Urothelium cell line (cell line): ENCODE measurements around the gene DLG5.

Experiments
- DNase-seq: peaks from one replicate; pipeline ENCODE4 v3.0.0; 2011; ENCODE audit warnings: low spot score, mixed read lengths
- FAIRE-seq: peaks from 2 replicates; lab custom pipeline; 2011; peaks lifted over from hg19 to GRCh38; lab: Jason Lieb, UNC

Gene DLG5

DNA sequence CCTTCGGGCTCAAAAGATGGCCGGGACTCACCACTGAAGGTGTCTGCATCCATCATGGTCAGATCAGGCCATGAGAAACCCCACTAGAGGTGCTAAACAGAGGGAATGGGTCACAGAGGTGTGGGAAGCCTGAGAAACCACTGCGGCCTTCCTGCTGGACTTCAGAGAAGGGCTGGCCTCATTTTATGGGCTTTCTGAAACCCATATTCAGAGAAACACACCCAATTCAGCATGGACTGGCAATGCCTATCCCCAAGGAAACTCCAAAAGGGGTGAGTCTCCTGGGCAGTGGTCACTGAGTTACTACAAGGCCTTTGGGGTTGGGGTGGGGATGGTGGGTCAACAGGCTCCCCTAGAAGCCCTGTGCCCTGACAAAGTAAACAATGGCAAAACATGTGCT, 58.0 kb downstream of the DLG5 start:
- FAIRE-seq (no peak), DNase-seq (no peak)

DNA sequence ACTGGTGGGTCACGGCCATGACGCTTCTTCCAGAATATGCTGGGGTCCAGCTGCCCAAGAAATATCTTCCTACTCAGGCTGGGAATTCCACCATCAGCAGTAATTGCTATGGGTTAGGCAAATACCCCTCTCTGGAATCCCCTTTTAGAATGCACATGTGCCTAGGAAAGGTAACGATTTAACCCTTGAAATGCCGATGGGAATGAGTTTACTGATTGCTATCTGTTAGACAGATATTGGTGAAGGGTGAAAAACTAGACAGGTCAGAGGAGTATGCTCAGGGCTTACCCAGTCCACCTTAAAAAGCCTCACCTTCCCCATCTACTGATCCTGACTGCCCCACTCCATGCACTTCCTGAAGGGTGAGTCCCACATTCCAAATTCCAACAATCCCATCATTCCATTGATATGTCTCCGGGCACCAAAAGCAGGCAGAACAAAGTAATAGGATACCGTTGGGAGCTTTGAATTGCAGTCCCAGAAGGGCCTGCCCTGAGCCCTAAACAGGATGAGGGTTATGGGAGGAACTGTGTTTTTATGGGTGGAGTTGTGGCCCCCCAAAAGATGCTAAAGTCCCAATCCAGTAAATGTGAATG, 59.3 kb downstream of the DLG5 start:
- FAIRE-seq (no peak), DNase-seq (no peak)

DNA sequence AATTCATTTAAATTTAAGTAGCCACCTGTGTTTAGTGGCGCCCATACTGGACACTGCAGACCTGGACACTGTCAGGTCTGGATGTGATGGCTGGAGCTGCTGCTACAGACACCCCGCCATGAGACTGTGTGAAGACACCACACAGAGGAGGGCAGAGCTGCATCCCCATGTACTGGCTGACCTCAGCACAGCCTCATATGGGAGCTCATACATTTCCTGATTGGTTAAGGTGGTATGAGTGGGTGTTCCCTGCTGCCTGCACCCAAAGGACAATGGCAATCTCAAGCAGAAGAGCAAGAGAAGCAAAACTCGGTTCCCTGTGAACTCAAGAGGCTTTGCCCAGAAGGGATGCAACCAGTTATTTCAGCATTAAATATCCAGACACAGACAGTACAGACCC, 60.0 kb downstream of the DLG5 start:
- FAIRE-seq (no peak), DNase-seq (no peak)

DNA sequence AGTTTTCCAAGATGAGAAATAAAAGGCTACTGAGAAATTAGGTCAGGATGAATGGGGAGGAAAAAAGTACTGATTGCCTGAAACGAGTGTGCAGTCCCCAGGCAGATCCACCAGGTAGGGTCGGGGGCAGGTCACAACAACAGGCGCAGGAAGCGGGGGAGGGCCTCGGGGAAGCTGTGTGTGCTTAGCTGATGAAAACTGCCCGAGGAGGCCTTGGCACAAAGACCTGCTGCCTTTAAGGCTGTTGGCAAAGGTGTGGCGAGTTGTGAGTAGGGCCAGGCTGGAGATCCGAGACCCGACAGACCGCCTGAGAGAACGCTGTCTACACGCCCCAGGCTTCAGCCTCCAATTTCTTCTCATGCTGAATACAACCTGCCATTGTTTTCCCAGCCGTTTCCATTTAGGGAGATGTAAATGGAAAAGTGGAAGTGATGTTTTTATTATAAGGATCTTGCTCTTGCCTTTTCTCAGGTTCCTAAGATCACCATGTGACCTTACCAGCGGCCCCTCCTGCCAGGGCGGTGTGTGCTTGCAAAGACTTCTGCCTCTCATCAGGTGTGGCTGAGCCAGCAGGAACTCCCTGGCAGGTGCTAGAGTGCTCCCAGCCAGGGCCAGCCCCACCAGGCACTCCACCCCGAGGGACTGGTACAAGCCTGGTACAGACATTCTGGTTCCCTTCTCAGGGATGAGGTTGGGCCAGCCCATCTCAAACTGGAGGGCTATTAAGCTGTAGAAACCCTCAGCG, 60.8 kb downstream of the DLG5 start:
- FAIRE-seq (no peak), DNase-seq (no peak)

DNA sequence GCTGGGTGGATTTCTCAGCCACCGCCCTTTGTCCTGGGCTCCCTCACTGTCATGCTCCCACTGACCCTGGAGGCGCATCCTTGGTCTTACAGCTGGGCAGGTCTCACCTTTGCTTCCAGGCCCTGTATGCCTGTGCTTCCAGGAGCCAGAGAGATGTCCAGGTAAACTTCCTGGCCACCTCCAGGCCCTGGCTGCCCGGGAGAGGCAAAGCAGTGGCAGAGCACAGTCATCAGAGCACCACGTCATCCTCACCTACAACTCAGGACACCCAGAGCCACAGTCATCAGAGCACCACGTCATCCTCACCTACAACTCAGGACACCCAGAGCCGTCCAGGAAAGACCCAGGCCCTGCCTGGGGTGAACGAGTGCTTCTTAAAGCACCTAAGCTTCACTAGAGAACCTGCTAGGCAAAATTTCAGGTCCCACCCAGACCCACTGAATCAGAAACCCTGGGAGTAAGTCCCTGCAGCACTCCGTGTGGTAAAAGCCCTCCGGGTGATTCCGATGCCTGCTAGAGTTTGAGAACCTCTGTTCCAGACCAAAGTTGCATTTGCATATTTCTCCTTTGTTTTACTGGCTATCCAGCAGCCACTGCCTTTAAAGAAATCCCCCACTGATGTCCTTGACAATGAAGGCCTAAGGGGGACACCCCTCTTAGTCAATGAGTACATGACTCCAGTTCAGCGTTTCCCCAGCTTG, 62.3 kb downstream of the DLG5 start:
- DNase-seq = no peak
- no peak for FAIRE-seq

DNA sequence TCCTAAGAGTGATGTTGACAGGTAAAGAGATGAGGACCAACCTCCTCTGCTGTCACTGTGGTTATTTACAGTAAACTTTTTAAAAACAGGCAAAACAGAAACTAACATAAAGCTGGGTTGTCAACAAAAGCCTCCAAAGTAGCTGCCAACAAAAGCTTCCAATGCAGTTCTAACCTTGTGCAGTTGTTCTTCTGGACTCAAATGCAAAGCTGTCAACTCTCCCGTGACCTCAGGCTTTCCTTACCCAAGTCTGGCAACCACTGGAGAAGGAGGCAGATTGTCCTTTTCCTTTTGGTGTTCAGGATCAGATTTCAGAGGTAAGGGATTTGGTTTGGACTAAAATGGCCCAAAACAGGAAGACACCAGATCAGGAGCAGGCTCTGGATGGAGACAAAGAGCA, 63.1 kb downstream of the DLG5 start:
- FAIRE-seq (no peak), DNase-seq (no peak)

DNA sequence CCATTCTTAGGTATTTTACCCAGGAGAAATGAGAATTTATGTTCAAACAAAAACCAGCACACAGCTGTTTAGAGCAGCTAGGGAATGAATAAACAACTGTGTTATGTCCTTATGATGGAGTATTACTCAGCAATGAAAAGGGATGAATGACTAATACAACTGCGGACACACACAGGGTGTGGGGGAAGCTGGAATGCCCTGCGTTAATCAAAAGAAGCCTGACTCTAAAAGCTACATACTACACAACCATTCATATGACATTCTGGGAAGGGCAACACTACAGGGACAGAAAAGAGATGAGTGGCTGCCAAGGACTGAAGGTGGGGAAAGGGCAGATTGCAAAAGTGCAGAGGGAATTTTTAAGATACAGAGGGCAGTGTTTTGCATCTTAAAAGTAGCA, 64.0 kb downstream of the DLG5 start:
- DNase-seq = no peak
- FAIRE-seq = no peak

DNA sequence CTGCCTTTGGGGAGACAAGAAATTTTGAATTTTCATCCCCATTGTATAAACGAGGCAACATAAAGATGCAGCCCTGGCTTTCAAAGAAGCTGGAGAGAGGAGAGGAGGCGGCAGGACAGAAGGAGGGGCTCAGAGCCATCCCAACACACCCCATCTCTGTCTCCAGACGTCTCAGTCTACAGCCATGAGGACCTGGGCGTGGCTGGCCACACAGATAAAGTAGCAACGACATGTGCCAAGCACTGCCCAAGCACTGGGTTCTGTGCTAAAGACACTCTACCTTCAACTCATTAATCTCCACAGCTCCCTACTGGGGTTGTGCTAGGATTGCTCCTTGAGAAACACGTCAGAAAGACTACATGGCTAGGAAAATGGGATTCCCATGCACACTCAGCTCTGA, 65.2 kb downstream of the DLG5 start:
- FAIRE-seq (no peak), DNase-seq (no peak)

DNA sequence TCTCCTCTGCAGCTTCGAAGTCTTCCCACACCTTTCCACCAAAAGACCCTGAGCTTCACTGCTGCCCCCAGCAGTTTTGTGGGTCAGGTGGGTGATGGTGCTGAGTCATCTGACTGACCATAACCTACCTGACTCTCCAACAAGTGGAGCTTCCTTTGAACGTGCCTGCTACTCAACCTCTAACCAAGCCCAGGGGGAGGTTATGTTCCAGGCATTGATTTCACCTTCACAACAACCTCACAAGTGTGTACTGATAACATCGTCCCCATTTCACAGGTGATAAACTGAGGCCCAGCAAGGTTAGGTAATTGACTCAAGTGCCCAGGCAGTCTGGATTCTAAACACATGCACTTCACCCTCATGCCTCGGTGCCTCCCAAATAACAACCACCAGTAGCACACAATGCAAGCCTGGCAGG, 66.7 kb downstream of the DLG5 start:
- FAIRE-seq (no peak), DNase-seq (no peak)

DNA sequence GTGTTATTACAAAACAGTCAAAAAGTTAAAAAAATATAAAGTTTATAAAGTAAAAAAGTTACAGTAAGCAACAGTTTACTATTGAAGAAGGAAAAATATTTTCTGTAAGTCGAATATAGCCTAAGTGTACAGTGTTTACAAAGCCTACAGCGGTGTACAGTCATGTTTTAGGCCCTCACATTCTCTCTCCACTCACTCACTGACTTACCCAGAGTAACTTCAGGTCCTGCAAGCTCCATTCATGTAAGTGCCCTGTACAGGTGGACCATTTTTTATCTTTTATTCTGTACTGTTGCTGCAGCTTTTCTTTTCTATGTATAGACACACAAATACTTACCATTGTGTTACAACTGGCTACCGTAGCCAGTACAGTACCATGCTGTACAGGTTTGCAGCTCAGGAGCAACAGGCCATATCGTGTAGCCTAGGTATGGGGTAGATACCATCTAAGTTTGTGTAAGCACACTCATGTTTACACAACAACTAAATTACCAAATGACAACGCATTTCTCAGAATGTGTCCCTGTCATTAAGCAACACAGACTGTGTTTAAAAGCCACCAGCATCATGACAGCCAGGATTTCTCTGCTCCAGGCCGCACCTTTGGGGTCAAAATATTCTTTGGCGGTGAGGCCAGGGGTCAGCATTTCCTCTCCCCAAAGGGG, 67.2 kb downstream of the DLG5 start:
- no peak for DNase-seq
- no peak for FAIRE-seq

DNA sequence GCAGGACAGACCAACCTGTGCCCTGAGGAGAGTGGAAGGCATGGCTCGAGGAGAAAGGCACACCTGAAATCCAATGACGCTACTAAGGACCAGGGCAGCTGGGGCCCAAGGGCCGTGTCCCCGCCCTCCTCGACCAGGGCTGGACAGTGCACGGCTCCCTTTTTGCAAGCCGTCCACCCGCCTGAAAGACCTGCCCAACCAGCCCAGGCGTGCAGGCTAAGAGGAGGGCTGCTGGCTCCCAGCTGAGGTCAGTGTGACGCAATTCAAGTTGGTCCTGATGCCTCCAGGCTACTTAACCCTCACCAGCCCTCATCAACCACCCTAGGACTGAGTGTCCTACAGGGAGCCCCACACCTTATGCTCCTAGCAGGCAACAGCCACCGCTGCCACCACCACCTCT, 69.3 kb downstream of the DLG5 start:
- FAIRE-seq (no peak), DNase-seq (no peak)

DNA sequence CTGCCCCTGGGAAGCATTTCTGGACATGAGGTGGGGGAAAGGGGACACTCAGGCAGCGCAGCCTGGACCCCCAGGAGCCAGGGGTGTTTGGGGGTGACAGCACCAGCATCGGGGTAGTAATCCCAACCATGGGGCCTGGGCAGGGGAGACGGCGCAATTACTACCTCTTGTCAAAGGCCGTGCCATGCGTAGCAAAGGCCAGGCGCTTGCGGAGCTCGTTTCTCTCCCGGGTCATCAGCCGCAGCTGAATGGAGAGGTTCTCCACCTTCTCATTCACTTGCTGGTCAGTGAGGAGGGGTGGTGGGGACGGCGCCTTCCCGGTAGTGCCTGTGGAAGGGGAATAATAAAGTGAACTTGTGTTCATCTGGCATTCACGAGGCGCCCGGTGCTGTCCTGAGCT, 70.0 kb downstream of the DLG5 start:
- FAIRE-seq (no peak), DNase-seq (no peak)

DNA sequence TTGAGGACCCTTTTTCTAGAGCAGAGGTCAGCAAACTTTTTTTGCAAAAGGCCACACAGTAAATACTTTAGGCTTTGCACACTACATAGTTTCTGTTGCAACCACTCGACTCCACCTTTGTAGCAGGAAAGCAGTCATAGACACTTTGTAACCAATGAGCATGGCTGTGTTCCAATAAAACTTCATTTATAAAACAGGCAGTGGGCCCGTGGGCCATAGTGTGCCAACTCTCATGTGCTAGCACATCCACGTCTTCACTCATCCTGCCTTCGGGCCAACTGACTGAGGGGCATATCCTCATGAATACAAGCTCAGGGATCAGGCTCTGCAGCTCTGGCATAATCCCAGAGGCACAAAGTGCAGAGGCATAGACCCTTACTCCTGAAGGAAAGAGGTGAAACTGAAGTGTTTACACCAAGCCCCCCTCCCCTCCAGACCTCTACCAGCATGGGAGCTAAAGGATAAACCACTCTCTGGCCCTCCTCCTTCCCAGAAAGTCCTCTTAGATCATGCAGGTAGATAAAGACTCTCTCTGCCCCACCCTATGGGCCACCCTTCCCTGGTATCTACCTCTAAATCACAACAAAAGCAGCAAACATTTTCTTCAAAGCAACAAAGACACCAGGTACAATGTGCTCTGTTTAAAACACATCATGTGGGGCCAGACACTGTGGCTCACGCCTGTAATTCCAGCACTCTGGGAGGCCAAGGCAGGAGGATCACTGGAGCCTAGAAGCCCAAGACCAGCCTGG, 71.0 kb downstream of the DLG5 start:
- DNase-seq (no peak), FAIRE-seq (no peak)

DNA sequence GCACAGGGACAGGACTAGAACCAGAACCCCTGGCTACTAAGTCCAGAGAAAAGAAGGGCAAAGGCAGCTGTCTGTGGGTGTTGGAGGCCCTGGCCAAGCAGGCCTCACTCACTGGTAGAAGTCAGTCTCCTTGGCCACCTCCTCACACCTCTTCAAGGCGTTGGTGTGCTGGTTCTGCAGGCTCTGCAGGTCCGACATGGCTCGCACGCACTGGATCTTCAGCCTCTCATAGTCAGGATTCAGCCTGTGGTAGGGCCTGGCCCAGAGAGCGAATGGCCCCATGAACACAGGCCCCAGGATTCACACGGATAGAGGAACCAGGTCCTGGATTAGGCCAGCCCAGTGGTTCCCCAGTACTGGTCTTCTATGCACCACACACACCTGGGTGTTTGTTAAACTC, 72.4 kb downstream of the DLG5 start:
- DNase-seq (no peak), FAIRE-seq (no peak)

DNA sequence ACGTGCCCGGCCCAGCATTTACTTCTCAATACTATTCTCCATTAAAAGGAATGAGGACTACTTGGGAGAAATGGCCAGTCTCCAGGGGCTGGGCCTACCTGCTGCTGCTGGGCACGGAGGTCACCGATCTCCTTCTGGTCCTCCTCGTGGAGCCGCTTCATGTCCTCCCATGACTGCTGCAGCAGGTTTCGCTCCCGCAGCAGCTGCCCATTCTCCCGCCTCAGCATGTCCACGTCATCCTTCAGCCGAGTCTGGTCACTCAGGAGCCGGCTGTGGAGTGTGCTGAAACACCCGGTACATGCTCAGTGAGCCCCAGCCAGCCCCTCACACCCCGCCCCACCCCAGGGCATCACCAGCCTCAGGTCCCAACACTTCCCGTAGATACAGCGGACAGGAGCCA, 73.3 kb downstream of the DLG5 start:
- FAIRE-seq = no peak
- no peak for DNase-seq

DNA sequence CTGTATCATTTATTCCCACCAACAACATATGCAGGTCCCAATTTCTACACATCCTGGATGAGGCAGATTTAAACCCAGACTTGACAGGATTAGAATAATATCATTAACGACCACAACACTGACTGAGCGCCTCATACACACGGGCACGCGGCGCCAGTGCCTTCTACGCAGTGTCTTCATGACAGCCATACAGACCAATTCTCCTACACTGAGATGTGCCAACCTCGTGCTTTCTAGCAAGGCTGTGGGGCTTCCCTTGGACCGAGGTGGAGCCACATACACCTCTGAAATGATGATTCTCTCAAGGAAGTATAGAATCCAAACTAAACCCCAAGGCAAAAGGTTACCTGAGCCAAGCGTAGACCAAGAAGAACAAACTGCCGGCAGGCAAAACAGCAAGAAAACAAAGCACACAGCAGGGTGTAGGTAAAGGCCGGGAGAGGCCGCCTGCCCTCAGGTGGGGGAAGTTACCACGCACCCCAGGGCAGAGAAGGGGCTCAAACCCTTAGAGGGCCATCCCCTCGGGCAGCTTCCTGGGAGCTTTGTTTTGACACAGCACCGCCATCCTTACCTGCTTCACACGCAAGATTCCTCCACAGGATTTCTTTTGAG, 75.8 kb downstream of the DLG5 start:
- FAIRE-seq (no peak), DNase-seq (no peak)

DNA sequence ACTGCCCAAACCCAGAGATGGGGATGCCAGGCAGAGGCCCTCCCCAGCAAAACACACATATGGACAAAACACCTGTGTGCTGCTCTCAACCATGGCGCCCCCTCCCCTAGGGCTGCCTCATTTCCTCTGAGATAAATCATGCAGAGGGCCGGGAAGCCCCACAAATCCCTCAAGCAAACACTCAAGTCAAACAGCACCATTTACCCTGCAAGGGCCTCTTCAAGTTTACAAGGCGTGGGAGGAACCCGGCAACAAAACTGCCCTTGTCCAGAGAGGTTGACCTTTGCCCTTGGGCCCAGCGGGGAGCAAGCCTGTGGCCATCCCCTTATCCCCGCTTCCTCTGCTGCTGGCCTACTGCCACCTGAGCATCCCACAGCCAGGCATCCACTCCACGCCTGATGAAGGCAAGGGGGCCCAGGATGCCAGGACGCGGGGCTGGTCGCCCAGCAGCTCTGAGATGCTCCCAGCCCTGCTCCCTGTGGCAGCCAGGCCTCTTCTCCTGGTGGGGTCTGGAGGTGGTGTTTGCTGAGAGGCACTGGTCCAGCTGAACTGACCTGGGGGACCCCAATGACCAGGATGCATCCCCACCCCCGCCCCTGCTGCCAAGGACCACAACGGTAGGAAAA, 77.4 kb downstream of the DLG5 start:
- FAIRE-seq = no peak
- no peak for DNase-seq

DNA sequence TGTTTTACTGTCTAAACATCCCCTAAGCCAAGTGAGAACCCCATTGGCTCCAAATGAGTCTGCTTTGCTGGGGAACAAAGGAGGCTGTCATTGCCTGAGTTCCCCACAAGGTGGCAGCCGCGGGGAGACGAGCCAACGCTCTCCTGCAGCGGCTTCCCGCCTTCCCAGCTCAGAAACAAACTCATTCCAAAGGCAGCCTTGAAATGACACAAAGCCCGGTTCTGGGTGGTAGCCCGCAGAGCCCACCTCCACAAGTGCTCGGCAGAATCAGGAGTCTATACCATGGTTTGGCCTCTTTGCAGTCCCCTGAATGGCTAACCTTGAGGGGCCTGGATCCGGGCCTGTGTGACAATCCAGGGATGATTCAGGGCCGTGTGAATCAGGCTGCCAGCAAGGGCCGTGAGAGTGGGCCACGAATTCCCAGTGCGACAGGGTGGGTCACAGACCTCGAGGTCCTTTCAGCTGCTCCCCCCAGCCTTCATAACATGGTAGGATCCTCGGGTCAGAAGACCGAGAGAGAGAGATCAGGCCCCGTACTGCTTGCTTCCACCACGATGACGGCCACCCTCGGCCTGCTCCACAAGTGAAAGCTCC, 79.7 kb downstream of the DLG5 start:
- DNase-seq (peak; percentile 88), FAIRE-seq (peak; percentile 44)

DNA sequence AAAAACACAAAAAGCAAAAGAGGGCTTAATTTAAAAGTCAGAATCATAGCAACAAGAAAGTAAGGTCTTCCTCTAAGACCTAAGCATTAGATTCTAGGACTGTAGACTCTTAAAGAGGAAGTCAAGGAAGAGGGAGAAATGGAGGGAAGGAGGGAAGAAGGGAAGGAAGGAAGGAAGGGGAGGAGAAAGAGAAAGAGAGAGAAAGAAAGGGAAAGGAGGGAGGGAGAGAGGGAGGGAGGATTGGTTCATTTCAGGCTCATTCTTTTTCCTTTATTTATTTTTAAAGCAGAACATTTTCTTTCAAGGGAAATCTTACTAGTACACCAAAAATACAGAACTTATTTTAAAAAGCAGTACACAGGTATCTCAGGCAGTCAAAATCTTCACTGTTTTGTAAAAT, 81.1 kb downstream of the DLG5 start:
- DNase-seq (no peak), FAIRE-seq (no peak)
